Measurements from ENCODE around the gene YY1.

DNA sequence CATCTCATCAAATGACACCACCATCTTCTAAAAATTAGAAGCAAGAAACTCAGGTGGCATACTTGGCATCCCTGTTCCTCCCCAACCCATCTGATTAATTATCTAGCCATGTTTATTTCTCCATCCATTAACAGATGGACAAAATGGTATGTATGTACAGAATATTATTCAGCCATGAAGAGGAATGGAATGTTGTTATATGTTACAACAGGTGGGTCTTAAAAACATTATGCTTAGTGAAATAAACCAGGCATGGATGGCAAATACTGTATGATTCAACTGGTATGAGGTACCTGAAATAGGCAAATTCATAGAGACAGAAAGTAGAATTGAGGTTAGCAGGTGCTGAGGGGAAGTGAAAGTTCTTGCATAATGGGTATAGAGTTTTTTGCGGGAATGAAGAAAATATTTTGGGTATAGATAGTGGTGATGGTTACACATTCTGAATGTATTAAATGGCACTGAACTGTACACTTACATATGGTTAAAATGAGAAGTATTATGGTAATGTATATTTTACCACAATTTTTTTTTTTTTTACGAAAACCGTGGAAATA, 17.5 kb downstream of the YY1 start:
- no peak for TF ChIP-seq EZH2 (IDR thresholded peaks at IDR 0.05; ENCODE audit: borderline replicate concordance, low read depth, low read length, poor library complexity, severe bottlenecking)
- TF ChIP-seq, protein P1, sequence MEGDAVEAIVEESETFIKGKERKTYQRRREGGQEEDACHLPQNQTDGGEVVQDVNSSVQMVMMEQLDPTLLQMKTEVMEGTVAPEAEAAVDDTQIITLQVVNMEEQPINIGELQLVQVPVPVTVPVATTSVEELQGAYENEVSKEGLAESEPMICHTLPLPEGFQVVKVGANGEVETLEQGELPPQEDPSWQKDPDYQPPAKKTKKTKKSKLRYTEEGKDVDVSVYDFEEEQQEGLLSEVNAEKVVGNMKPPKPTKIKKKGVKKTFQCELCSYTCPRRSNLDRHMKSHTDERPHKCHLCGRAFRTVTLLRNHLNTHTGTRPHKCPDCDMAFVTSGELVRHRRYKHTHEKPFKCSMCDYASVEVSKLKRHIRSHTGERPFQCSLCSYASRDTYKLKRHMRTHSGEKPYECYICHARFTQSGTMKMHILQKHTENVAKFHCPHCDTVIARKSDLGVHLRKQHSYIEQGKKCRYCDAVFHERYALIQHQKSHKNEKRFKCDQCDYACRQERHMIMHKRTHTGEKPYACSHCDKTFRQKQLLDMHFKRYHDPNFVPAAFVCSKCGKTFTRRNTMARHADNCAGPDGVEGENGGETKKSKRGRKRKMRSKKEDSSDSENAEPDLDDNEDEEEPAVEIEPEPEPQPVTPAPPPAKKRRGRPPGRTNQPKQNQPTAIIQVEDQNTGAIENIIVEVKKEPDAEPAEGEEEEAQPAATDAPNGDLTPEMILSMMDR (conservative IDR thresholded peaks at IDR 0.05; ENCODE audit: low read depth, low read length) = no peak
